ENCODE data around the gene KRI1. TPM values are rescaled to one million over a fixed set of nuclear protein-coding genes. Genes with fewer than 3 reads are reported as not detected.

The KRI1 gene
- 10 to 100 TPM; 13.7 to 23.9 (median 16.0) TPM for total RNA-seq

DNA sequence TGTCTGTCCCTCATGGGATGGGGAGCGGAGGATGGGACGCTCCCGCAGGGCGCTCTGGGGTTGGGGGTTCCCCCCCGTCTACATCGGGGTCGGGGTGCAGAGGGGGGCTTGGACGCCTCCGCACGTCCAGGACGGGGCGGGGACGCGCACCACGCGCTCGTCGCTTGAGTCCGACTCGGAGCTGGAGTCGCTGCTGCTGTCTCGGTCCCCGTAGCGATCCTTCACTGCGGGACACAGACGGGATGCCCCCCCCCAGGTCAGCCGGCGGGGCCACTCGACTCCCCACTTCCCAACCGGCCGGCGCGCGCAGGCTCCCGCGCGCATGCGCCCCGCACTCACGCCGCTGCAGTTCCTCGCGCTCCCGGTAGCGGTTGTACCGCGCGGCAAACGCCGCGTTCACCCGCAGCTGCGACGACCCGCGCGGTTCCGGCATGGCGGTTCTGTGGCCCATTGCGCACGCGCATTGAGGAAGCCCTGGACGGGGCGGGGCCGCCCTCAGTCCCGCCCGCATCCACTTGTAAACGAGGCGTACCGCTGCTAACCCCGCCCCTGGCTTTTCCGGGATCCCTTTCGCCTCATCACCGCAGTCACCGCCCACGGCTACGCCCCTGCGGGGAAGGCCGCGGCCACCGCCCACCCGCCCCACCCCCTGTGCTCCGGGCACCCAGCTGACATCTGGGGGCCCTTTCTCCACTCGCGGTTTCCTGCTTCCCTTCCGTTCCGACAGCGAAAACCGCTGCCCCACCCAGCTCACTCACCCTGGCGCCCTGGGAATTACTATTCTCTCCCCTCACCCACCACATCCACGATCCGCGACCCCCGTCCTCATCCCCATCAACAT lies at the start of gene KRI1:
Gene KRI1, minus strand, starts transcription at position 444 of the 841 bp plus-strand sequence. Its CDS starts 11 bp downstream, at position 433.
- H3K9me3 ChIP-seq: no peaks in the 10 kb centered on the region
- intact Hi-C loops (cut with DNase I): loop anchor here (5.0 to 10.0 kb wide), 2 partner anchors 63 to 161 kb away; partner anchors contain the start of genes CDC37 and KEAP1
- under 1% methylated on average over 18 of the region's 94 CpGs for WGBS
- peak; percentile 68 for TF ChIP-seq EP300 (IDR thresholded peaks at IDR 0.05)
- TF ChIP-seq, protein P1, sequence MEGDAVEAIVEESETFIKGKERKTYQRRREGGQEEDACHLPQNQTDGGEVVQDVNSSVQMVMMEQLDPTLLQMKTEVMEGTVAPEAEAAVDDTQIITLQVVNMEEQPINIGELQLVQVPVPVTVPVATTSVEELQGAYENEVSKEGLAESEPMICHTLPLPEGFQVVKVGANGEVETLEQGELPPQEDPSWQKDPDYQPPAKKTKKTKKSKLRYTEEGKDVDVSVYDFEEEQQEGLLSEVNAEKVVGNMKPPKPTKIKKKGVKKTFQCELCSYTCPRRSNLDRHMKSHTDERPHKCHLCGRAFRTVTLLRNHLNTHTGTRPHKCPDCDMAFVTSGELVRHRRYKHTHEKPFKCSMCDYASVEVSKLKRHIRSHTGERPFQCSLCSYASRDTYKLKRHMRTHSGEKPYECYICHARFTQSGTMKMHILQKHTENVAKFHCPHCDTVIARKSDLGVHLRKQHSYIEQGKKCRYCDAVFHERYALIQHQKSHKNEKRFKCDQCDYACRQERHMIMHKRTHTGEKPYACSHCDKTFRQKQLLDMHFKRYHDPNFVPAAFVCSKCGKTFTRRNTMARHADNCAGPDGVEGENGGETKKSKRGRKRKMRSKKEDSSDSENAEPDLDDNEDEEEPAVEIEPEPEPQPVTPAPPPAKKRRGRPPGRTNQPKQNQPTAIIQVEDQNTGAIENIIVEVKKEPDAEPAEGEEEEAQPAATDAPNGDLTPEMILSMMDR (IDR thresholded peaks at IDR 0.05): peak in 1 of 3 experiments; percentile 40
- peak; percentile 70 for TF ChIP-seq POLR2A (IDR thresholded peaks at IDR 0.05; ENCODE audit: low read depth)
- TF ChIP-seq POLR2AphosphoS5 (IDR thresholded peaks at IDR 0.05): peak; percentile 96
- peak within 1 kb of the TSS; percentile 87 to 94 (median 90) for H3K27ac ChIP-seq (replicated peaks in 1 of 4)
- H3K4me3 ChIP-seq: peak within 1 kb of the TSS; percentile 81 to 95 (median 90)
- H3K27me3 ChIP-seq: no peaks in the 10 kb centered on the region
- DNase-seq (ENCODE audit: extremely low spot score): peak; percentile 100
- H3K4me1 ChIP-seq: peaks cover 36 to 49% (median 45%) of the 10 kb centered on the region in 4 donors
- H3K36me3 ChIP-seq: peaks cover 5 to 30% (median 20%) of the 10 kb centered on the region in 4 donors

DNA sequence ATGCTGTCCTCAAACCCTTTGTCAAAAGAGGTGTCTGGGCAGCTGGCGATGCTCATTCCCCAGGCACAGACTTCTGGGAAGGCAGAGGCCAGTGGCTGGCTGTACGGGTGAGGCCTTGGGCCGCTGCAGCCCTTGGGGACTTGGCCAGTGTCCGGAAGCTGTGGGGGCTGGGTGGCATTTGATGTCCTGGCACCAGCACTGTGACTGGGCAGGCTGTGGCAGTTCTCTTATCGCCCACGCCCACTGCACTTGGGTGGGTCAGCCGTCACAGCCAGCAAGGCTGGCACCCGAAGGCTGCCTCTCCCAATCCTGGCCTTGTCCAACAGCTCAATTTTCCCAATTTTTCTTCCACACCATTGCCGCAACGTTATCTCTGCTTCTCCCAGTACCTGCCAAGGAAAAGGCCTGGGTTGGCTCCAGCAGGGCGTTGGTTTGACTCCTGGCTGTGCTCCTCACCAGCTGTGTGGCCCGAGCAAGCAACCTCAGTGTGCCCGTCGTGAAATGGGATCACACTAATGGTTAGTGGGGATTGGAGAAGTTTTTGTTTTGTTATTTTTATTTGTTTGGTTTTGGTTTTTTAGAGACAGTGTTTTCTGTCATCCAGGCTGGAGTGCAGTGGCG lies 46.8 kb upstream of the KRI1 start:
- DNase-seq (ENCODE audit: extremely low spot score): no peak
- intact Hi-C loops (cut with DNase I): no loop called here
- no peak overlapping the region for H3K4me3 ChIP-seq
- WGBS: 80% methylated on average over 13 of the region's 15 CpGs
- H3K4me1 ChIP-seq: peaks cover 18 to 37% (median 36%) of the 10 kb centered on the region in 4 donors
- peak overlapping the region; percentile 28 to 60 (median 50) for H3K27ac ChIP-seq (replicated peaks in 1 of 4)
- H3K36me3 ChIP-seq: no peaks in the 10 kb centered on the region
- no peaks in the 10 kb centered on the region for H3K27me3 ChIP-seq
- TF ChIP-seq, protein P1 (IDR thresholded peaks at IDR 0.05): no peak
- TF ChIP-seq POLR2AphosphoS5 (IDR thresholded peaks at IDR 0.05): peak; percentile 8 to 18
- no peaks in the 10 kb centered on the region for H3K9me3 ChIP-seq

DNA sequence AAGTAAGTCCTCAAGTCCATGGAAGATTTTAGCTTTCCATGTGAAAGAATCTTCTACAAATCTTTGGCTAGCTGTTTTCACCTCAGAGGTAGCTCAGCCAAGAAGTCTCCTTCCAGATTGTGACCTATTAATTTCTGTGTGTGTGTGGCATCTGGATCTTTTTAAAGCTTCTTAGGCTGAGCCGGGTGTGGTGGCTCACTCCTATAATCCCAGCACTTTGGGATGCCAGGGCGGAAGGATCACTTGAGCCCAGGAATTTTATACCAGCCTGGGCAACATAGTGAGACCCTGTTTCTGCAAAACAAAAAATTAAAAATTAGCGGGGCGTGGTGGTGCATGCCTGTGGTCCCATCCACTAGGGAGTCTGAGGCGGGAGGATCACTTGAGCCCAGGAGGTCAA lies 46.1 kb upstream of the KRI1 start:
- no peak for TF ChIP-seq POLR2A (IDR thresholded peaks at IDR 0.05; ENCODE audit: low read depth)
- TF ChIP-seq POLR2AphosphoS5 (IDR thresholded peaks at IDR 0.05): no peak
- TF ChIP-seq, protein P1 (IDR thresholded peaks at IDR 0.05): no peak
- no peak for TF ChIP-seq EP300 (IDR thresholded peaks at IDR 0.05)
- H3K4me1 ChIP-seq: peaks cover 18 to 37% (median 33%) of the 10 kb centered on the region in 4 donors
- 81% methylated on average over 5 of the region's 5 CpGs for WGBS
- H3K27ac ChIP-seq (replicated peaks in 1 of 4): peak overlapping the region in 3 of 4 donors; percentile 47 to 60 (median 53)
- intact Hi-C loops (cut with DNase I): no loop called here
- DNase-seq (ENCODE audit: extremely low spot score): no peak
- H3K27me3 ChIP-seq: no peaks in the 10 kb centered on the region
- H3K9me3 ChIP-seq: no peaks in the 10 kb centered on the region
- H3K36me3 ChIP-seq: no peaks in the 10 kb centered on the region
- no peak overlapping the region for H3K4me3 ChIP-seq

DNA sequence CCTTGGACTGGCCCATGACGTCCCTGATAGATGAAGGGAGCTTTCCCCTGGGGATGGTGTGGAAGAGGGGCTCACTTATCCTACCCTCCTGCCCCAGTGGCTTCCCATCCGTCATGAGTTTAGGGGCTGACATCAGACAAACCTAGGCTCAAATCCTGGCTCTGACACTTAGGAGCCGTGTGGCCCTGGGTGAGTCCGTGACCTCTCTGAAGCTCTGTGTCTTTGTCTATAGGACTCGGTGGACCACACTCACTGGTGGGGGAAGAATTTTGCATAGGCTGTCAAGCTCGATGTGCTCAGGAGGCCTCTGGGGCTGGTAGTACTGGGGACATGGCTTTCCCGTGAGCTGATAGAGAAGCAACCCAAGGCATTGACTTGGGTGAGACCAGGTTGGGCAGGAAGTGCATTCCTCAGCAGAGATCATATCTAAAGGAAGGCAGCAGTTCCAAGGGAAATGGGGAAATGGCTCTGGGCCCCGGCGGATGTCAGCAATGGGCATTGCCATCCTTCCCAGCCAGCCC lies 38.7 kb upstream of the KRI1 start:
- WGBS: 88% methylated on average over 6 of the region's 9 CpGs
- intact Hi-C loops (cut with DNase I): no loop called here
- peaks cover 20 to 33% (median 27%) of the 10 kb centered on the region in 4 donors for H3K4me1 ChIP-seq
- peak overlapping the region in 2 of 4 donors; percentile 73 to 90 for H3K4me3 ChIP-seq
- peaks cover 0 to 6% (median 0%) of the 10 kb centered on the region in 4 donors for H3K27me3 ChIP-seq
- H3K36me3 ChIP-seq: no peaks in the 10 kb centered on the region
- DNase-seq (ENCODE audit: extremely low spot score): no peak
- peak overlapping the region; percentile 85 to 90 (median 88) for H3K27ac ChIP-seq (replicated peaks in 1 of 4)
- TF ChIP-seq POLR2AphosphoS5 (IDR thresholded peaks at IDR 0.05) (no peak), POLR2A (IDR thresholded peaks at IDR 0.05; ENCODE audit: low read depth) (no peak), EP300 (IDR thresholded peaks at IDR 0.05) (no peak)
- TF ChIP-seq, protein P1 (IDR thresholded peaks at IDR 0.05): no peak
- H3K9me3 ChIP-seq: no peaks in the 10 kb centered on the region

Measured in esophagus muscularis mucosa (tissue), 4 donors.